Stimulated activated CD8-positive, alpha-beta memory T cell treated with anti-CD3 and anti-CD28 coated beads, Interleukin-2, amount 100 ng/mL, for 1 hour (primary cell): Measurements from ENCODE around the gene DLST.
"Not testable (repeated sequence)": the region's sequence is repeated elsewhere in the genome, so short reads cannot be mapped to it uniquely, and the experiment has no call there.

Experiments
- DNase-seq, 2 donors: peaks; one replicate each; pipeline ENCODE4 v3.0.0-alpha.2; 2020; ENCODE audit warnings: low read depth in 2 of 2

Gene DLST

GRCh38 chr14:74917646-74918081, 35.9 kb downstream of the DLST start:
- no peak for DNase-seq

DNA sequence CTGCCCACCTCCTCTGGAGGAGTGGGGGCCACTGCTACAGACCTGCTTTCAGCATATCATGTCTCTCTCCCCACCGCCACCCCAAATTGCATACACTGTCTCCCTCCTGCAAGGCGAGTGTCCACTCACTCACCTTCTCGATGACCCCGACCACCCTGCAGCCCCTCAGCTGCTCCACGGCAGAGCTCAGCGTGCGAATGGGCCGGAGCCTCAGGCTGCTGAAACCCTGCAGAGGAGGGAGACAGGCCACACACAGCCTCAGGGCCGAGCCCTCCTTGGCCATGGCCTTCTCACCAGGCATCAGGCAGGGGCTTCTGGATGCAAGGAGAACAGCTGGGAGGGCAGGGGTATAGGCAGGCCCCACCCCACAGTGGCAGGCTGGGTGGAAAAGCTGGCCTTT, 36.7 kb downstream of the DLST start:
- DNase-seq: no peak

GRCh38 chr14:74919421-74920165, 37.9 kb downstream of the DLST start:
- DNase-seq: no peak

DNA sequence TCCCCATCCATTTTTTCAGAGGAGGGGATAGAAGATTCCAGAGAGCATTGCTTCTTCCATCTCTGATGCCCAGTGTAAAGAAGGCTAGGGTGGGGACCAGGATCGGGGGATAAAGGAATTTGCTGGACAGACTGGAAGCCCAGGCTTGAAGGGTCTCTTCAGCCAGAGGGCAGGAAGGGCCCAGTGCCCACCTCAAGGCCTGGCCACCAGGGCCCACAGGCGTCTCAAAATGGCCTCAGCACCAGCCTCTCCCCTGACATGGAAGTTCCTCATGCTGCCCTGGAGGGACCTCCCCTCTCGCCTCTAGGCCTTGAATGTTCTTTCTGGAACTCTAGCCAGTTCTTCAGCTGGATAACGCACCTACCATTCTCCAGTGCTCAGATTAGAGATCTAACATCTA, 38.6 kb downstream of the DLST start:
- DNase-seq: no peak

- no peak for DNase-seq
These were observed 39.4 kb downstream of the DLST start for GRCh38 chr14:74921053-74921620.

GRCh38 chr14:74921987-74922751, 40.5 kb downstream of the DLST start:
- no peak for DNase-seq

GRCh38 chr14:74922752-74923401, 41.2 kb downstream of the DLST start, which contains the start of gene RPS6KL1:
Gene RPS6KL1 (minus strand): TSS chr14:74923260. CDS start chr14:74921541, 1,719 bp downstream.
- peak; percentile 15 to 36 for DNase-seq

GRCh38 chr14:74924061-74924460, 42.3 kb downstream of the DLST start:
- DNase-seq: no peak

DNA sequence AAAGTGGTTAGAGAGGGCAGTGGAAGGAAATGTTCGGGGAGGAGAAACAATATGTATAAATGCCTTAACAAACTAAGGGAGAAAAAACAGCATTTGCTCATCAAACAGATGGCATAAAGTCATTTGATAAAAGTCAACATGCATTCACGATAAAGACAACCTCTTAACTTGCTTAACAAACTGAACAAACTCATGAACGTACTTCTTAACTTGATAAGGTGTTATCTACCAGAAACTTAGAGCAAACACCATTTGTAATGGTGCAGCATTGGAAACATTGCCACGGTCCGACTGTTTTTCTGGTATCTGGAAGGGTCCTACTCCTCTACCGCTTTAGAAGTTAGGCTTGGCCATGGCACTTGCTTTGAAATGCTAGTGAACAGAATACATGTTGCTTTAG, 45.5 kb downstream of the DLST start:
- DNase-seq: no peak

- no peak for DNase-seq
These were observed 47.5 kb downstream of the DLST start for GRCh38 chr14:74929242-74929641.

DNA sequence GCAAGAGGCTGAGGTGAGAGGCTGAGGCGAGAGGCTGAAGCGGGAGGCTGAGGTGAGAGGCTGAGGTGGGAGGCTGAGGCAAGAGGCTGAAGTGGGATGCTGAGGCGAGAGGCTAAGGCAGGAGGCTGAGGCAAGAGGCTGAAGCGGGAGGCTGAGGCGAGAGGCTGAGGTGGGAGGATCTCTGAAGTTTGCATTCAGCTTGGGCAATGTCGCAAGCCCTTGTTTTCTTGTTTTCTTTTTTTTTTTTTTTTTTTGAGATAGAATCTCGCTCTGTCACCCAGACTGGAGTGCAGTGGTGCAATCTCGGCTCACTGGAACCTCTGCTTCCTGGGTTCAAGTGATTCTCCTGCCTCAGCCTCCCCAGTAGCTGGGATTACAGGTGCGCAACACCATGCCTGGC, 50.0 kb downstream of the DLST start:
- not testable (repeated sequence) for DNase-seq

- DNase-seq: no peak
These were observed 50.7 kb downstream of the DLST start for GRCh38 chr14:74932401-74932901.

GRCh38 chr14:74932936-74933335, 51.2 kb downstream of the DLST start:
- DNase-seq: not testable (repeated sequence)

- DNase-seq: no peak
These were observed 52.3 kb downstream of the DLST start for GRCh38 chr14:74934041-74934440.

GRCh38 chr14:74934476-74935359, 53.0 kb downstream of the DLST start:
- no peak for DNase-seq

GRCh38 chr14:74935360-74935680, 53.6 kb downstream of the DLST start:
- DNase-seq: no peak

- no peak for DNase-seq
These were observed 54.4 kb downstream of the DLST start for GRCh38 chr14:74936151-74936550.

DNA sequence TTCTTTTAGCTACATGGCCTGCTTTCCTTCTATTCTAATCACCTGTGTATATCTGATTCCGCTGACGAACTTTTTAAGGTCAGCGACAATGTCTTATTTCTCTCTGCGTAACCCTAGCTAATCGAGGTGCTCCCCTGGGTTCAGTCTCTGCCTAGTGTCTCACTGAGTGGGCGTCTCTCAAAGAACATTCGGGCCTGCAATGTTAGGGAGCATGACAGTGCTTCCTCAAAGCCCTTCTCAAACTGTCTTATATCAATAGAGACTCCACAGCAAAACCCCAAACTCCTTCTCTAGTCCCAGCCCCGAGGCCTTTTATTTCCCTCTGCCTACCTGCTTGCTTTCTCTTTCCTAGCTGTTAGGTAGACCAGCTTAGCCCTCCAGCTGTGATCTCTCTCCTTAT, 55.0 kb downstream of the DLST start:
- no peak for DNase-seq

GRCh38 chr14:74937171-74937570, 55.5 kb downstream of the DLST start:
- DNase-seq: no peak

DNA sequence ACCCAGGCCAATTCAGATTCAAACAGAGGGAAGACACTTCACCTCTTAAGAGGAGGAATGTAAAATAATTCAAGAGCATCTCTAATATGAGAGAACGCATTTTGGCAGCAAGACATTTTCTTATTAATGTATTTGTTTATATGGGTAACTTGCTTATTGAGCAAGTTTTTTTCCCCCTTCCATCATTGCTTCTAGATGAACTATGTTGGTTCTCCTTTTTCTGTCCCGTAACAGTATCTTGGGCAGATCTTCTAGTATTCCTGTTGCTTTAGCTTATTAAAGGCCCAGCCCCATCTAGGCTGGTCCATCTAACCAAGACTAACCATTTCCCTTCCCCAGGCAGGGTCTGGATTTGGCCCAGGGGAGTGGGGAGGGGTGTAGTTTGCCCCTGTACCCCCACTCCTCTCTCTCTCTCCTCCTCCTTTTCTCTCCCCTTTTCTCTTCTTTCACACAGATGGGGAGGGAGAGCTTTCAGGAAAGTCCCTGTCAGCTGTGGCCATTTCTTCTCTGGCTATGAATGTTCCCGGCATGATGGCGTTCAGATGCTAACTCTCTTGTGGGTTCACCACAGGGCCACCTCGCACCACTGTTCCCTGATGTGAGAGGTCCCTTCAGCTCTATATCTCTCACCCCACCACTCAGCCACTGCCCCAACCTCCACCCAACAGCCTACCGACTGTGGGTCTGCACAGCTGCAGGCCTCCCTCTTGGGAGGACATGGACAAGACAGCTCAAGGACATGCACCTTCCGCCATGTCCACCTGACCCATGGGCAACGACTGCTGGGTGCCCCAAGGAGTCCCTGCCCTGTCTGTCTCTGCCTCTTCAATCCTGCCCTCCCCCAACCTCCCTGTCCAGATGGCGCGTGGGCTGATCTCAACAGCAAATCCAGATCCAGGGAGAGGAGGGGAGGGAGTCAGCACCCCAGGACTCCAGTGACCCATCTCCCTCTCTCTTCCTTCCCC, 57.1 kb downstream of the DLST start:
- DNase-seq: no peak
